ENCODE results near the gene CACNB3. TPM values are rescaled to one million over a fixed set of nuclear protein-coding genes. Genes with fewer than 3 reads are reported as not detected.
"Not testable (repeated sequence)": the region's sequence is repeated elsewhere in the genome, so short reads cannot be mapped to it uniquely, and the experiment has no call there.

CACNB3 gene
- total RNA-seq, 4 donors from 2014 or later, result 6.8 to 18.1 (median 8.5) TPM

DNA sequence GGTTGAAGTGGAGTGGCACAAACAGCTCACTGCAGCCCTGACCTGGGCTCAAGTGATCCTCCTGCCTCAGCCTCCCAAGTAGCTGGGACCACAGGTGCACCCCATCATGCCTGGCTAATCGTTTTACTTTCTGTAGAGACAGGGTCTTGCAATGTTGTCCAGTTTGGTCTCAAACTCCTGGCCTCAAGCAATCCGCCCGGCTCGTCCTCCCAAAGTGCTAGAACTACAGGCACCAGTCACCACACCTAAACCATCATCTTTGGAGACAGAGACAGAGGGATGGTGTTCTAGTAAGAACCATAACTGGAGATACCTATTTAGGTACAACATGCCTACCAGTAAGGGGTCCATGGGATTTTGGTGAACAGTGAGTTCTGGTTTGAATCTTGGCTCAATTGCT lies 36.2 kb downstream of the CACNB3 start:
- no peak for DNase-seq (ENCODE audit: low spot score)
- no peak for ATAC-seq (ENCODE audit: low FRiP score)
- TF ChIP-seq, protein P1, sequence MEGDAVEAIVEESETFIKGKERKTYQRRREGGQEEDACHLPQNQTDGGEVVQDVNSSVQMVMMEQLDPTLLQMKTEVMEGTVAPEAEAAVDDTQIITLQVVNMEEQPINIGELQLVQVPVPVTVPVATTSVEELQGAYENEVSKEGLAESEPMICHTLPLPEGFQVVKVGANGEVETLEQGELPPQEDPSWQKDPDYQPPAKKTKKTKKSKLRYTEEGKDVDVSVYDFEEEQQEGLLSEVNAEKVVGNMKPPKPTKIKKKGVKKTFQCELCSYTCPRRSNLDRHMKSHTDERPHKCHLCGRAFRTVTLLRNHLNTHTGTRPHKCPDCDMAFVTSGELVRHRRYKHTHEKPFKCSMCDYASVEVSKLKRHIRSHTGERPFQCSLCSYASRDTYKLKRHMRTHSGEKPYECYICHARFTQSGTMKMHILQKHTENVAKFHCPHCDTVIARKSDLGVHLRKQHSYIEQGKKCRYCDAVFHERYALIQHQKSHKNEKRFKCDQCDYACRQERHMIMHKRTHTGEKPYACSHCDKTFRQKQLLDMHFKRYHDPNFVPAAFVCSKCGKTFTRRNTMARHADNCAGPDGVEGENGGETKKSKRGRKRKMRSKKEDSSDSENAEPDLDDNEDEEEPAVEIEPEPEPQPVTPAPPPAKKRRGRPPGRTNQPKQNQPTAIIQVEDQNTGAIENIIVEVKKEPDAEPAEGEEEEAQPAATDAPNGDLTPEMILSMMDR (IDR thresholded peaks at IDR 0.05), result no peak

DNA sequence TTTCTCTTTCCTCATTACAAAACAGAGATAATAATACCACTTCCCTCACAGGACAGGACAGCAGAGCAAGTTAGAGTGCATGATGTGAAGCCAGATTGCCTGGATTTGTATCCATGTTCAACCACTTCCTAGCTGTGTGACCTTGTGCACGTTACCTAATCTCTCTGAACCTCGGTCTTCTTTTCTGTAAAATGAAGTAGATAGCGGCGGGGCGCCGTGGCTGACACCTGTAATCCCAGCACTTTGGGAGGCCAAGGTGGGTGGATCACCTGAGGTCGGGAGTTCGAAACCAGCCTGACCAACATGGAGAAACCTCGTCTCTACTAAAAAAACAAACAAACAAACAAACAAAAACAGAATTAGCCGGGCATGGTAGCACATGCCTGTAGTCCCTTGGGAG lies 36.6 kb downstream of the CACNB3 start:
- not testable (repeated sequence) for ATAC-seq (ENCODE audit: low FRiP score); DNase-seq (ENCODE audit: low spot score)

DNA sequence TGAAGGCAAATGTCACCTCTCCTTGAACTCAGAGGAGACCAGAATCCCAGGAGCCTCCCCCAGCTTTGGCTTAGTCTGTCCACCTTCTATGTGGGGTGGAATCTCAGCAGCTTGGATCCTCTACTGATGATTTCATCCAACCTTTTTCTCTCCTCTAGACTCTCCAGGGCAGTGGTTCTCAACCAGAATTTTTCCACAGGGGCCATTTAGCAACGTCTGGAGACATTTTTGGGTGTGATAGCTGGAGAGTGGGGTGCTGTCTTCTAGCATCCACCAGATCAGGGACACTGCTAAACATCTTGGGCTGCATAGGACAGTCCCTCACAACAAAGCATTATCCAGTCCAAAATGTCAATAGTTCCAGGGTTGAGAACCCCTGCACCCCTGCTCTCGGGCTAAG lies 38.1 kb downstream of the CACNB3 start:
- TF ChIP-seq, protein P1 (IDR thresholded peaks at IDR 0.05), result no peak
- no peak for DNase-seq (ENCODE audit: low spot score)
- no peak for ATAC-seq (ENCODE audit: low FRiP score)

DNA sequence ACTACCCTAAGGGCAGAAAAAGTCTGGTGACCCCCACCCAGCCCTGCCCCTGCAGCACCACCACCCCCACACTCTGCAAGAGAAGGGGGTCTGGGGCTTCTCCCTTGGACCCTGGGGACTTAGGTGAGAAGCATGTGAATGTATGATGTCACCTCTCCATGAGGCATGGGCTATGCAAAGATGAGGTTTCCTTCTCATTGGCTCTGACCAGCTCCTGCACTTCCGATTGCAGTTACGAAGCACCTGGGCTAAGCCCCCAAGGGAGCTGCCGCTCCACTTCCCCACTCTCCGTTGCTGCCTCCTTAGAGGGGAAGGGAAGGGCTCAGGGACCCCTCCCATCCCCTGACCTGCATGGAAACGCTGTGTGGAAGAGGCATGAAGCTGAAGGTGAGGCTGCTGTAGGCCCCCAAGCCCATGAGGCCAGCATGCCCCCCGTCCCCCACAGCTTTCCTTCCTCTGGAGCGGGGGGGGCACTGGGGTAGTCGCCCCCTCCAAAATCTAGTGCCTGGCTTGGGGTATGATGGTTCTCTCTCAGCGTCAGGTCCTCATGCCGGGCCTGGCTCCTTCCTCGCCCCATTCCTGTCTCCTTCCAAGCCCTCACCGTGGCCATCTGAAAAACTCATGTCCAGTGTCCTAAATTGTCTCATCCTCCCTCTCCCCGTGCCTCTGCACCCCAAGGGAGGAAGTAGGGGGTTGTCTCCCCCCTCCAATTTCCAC lies 39.1 kb downstream of the CACNB3 start:
- no peak for ATAC-seq (ENCODE audit: low FRiP score)
- DNase-seq (ENCODE audit: low spot score), result no peak
- TF ChIP-seq, protein P1 (IDR thresholded peaks at IDR 0.05), result no peak

DNA sequence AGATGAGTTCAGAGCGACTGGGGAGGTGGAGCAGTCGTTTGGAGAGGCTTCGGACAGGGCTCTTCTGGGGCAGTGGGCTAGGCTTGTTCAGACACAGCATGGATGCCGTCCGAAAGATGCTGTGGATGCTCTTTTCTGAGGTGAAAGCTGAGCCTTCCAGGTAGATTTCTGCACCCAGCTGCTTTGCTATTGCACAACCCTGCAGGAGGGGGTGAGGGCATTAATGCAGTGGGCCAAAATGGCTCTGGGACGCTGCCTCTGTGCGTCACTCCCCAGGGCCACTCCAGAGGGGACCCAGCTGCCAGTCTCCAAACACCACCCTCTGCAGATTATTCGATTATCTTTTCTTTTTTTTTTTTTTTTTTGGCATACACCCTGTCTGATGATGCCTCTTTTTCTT lies 39.7 kb downstream of the CACNB3 start:
- TF ChIP-seq, protein P1 (IDR thresholded peaks at IDR 0.05), result no peak
- DNase-seq (ENCODE audit: low spot score), result no peak
- ATAC-seq (ENCODE audit: low FRiP score), result no peak

DNA sequence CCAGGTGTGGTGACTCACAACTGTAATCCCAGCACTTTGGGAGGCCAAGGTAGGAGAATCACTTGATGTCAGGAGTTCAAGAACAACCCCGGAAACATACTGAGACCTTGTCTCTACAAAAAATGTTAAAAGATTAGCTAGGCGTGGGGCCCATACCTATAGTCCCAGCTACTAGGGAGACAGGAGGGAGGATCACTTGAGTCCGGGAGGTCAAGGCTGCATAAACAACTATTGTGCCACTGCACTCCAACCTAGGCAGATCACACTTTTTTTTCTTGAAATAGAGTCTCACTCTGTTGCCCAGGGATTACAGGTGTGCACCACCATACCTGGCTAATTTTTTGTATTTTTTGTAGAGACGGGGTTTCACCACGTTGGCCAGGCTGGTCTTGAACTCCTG lies 41.3 kb downstream of the CACNB3 start:
- no peak for DNase-seq (ENCODE audit: low spot score)
- TF ChIP-seq, protein P1 (IDR thresholded peaks at IDR 0.05), result no peak
- ATAC-seq (ENCODE audit: low FRiP score), result no peak

DNA sequence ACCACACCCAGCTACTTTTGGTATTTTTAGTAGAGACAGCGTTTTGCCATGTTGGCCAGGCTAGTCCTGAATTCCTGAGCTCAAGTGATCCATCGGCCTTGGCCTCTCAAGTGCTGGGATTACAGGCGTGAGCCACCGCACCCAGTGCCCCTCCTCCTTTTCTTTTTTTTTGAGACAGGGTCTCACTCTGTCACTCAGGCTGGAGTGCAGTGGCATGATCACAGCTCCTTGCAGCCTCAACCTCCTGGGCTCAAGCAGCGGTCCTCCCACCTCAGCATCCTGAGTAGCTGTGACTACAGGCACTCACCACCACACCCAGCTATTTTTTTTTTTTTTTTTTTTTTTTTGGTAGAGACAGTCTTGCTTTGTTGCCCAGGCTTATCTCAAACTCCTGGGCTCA lies 41.9 kb downstream of the CACNB3 start:
- not testable (repeated sequence) for ATAC-seq (ENCODE audit: low FRiP score); DNase-seq (ENCODE audit: low spot score)

DNA sequence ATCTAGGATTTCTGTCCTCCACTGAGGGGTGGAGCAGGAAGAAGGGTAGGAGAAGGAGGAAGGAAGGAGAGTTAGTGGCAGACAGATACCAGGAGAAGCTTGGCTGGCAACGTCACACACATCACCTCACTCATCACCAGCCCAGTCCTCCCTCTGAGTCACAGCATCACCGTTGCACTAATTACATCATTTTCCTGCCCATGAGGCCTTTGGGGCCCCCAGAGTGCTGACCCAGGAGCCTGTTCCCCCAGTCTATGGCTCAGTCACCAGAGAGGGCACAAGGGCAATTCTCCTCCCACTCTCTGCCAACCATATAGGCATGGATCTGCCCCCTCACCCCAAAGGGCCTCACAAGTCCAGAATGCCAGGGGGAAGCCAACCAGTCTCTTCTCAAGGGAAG lies 42.8 kb downstream of the CACNB3 start:
- no peak for ATAC-seq (ENCODE audit: low FRiP score)
- DNase-seq (ENCODE audit: low spot score), result no peak
- TF ChIP-seq, protein P1 (IDR thresholded peaks at IDR 0.05), result no peak
